H1 (cell line): ENCODE data around the gene HSPD1.

Source experiments
- EP300 ChIP-seq, 2 experiments: IDR thresholded peaks; 1 replicate in 1 of 2; 2 replicates in 1 of 2; pipeline ENCODE4 v1.6.1; 2011 to 2012; ENCODE audit warnings: low read depth in 2 of 2, low read length in 2 of 2, mild to moderate bottlenecking in 2 of 2, borderline replicate concordance in 1 of 2, inconsistent platforms in 1 of 2, moderate library complexity in 1 of 2
- RAD21 ChIP-seq, 2 experiments: IDR thresholded peaks in 1 of 2; conservative IDR thresholded peaks in 1 of 2; 2 replicates each; pipeline ENCODE4 v1.6.1; 2011; ENCODE audit warnings: low read depth in 2 of 2, low read length in 2 of 2, improper control_type of control experiment in 1 of 2, inconsistent platforms in 1 of 2, mild to moderate bottlenecking in 1 of 2, moderate library complexity in 1 of 2

GRCh38 chr2:197547163-197547900 is 47.7 kb upstream of the HSPD1 start:
- TF ChIP-seq EP300 (IDR thresholded peaks at IDR 0.05; ENCODE audit: borderline replicate concordance in 1 of 2, low read depth in 2 of 2, low read length in 2 of 2) (no peak), RAD21 (IDR thresholded peaks at IDR 0.05 in 1 of 2, conservative IDR thresholded peaks at IDR 0.05 in 1 of 2; ENCODE audit: low read depth in 2 of 2, low read length in 2 of 2) (no peak)
